Measurements from ENCODE around the gene THSD4.
A peak's percentile ranks its signal among the peaks of the same experiment; 100 is the strongest.
"Not testable (repeated sequence)": the region's sequence is repeated elsewhere in the genome, so short reads cannot be mapped to it uniquely, and the experiment has no call there.

Gene THSD4

GRCh38 chr15:71152542-71152941, 37.3 kb downstream of the THSD4 start:
- peak; percentile 11 for DNase-seq (ENCODE audit: low read depth)
- no peak overlapping the region for H3K4me3 ChIP-seq (ENCODE audit: low read depth, low read length)
- TF ChIP-seq, protein P1, sequence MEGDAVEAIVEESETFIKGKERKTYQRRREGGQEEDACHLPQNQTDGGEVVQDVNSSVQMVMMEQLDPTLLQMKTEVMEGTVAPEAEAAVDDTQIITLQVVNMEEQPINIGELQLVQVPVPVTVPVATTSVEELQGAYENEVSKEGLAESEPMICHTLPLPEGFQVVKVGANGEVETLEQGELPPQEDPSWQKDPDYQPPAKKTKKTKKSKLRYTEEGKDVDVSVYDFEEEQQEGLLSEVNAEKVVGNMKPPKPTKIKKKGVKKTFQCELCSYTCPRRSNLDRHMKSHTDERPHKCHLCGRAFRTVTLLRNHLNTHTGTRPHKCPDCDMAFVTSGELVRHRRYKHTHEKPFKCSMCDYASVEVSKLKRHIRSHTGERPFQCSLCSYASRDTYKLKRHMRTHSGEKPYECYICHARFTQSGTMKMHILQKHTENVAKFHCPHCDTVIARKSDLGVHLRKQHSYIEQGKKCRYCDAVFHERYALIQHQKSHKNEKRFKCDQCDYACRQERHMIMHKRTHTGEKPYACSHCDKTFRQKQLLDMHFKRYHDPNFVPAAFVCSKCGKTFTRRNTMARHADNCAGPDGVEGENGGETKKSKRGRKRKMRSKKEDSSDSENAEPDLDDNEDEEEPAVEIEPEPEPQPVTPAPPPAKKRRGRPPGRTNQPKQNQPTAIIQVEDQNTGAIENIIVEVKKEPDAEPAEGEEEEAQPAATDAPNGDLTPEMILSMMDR (IDR thresholded peaks at IDR 0.05; ENCODE audit: control insufficient read depth, extremely low read depth, insufficient read depth): no peak

DNA sequence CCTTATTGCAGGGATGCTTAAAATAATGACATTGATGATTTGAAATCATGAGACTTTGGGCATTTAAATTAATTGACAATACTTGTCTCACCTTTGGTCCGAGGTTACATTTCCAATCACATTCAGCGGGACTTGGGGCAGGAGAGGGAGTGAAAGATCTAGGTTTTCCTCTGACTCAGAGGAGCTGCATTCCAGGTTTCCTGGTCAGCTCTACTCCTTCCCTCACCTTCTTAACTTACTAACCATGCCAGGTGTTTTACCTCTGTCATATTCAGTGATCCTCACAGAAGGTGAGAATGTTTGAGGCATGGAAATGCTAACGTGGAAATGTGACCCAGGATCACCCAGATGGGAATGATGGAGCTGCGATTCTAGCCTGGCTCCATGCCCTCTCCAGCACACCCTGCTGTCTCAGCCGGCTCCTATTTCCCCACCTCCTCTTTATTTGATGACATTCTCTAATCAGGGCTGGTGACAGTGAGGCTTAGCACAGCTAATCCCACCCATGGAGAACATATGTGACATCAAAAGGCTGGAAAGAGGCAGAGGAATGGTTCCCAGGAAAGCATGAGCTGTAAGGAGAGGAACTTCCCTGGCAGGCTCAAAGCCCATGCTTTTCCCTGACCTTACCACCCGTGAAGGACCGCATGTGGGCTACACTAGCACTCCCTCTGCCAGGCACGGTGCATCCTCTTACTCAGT, 38.7 kb downstream of the THSD4 start:
- H3K4me3 ChIP-seq (ENCODE audit: low read depth, low read length): no peak overlapping the region
- TF ChIP-seq, protein P1 (IDR thresholded peaks at IDR 0.05; ENCODE audit: control insufficient read depth, extremely low read depth, insufficient read depth): no peak
- no peak for DNase-seq (ENCODE audit: low read depth)

- H3K4me3 ChIP-seq (ENCODE audit: low read depth, low read length): no peak overlapping the region
- TF ChIP-seq, protein P1 (IDR thresholded peaks at IDR 0.05; ENCODE audit: control insufficient read depth, extremely low read depth, insufficient read depth): no peak
- DNase-seq (ENCODE audit: low read depth): no peak
Observed at GRCh38 chr15:71154607-71155200, 39.4 kb downstream of the THSD4 start.

DNA sequence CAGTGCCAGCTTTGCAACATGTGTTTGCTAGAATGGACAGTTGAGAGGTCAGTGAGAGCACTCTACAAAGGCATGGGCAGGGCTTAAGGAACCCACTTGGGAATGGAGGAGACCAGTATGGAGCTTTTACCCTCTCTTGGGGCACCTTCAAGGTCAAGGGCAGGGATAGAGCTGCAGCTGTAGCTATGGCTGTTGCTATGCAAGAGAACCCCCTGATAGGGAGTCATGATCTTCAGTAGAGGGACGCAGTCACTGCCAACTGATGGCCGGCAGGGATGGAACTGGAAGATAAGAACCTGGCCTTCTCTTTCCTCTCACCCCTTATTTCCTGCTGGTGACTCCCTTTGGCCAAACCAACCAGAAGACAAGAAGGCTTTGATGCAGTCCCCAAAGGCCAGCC, 40.3 kb downstream of the THSD4 start:
- H3K4me3 ChIP-seq (ENCODE audit: low read depth, low read length): no peak overlapping the region
- TF ChIP-seq, protein P1 (IDR thresholded peaks at IDR 0.05; ENCODE audit: control insufficient read depth, extremely low read depth, insufficient read depth): no peak

GRCh38 chr15:71160976-71161375, 45.7 kb downstream of the THSD4 start:
- TF ChIP-seq, protein P1 (IDR thresholded peaks at IDR 0.05; ENCODE audit: control insufficient read depth, extremely low read depth, insufficient read depth): no peak
- DNase-seq (ENCODE audit: low read depth): no peak
- no peak overlapping the region for H3K4me3 ChIP-seq (ENCODE audit: low read depth, low read length)

More for the DNA sequence above, 40.3 kb downstream of the THSD4 start:
- no peak for DNase-seq (ENCODE audit: low read depth)

DNA sequence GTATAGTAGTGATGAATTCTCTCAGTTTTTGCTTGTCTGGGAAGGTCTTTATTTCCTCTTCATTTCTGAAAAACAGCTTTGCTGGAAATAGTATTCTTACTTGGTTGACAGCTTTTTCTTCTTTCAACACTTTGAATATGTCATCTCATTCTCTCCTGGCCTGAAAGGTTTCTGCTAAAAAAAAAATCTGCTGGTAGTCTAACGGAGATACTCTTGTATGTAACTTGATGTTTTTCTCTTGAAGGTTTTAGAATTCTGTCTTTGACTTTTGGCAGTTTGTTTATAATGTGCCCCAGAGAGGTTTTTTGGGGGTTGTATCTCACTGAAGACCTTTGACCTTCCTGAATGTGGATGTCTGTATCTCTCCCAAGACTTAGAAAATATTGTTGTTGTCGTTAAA, 47.0 kb downstream of the THSD4 start:
- no peak overlapping the region for H3K4me3 ChIP-seq (ENCODE audit: low read depth, low read length)
- TF ChIP-seq, protein P1 (IDR thresholded peaks at IDR 0.05; ENCODE audit: control insufficient read depth, extremely low read depth, insufficient read depth): no peak
- DNase-seq (ENCODE audit: low read depth): no peak

GRCh38 chr15:71164606-71165005, 49.3 kb downstream of the THSD4 start:
- DNase-seq (ENCODE audit: low read depth): not testable (repeated sequence)

More at GRCh38 chr15:71164606-71165005, 49.3 kb downstream of the THSD4 start:
- not testable (repeated sequence) for H3K4me3 ChIP-seq (ENCODE audit: low read depth, low read length)
